Measurements from ENCODE around the gene PUS1.

DNA sequence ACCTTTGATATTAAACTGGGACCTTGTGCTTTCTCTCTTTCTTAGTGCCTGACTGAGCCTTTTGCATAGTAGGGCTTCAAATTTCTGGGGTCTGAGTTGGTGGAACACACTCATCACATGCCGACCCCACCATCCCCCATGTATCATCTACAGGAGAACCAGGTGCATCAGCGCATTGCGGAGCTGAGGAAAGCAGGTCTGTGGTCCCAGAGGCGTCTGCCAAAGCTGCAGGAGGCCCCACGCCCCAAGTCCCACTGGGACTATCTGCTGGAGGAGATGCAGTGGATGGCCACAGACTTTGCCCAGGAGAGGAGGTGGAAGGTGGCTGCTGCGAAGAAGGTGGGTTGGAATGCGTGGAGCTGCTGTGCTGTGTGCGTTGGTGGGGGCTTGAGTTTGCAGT is 58.5 kb downstream of the PUS1 start:
- TF ChIP-seq ZSCAN29 (IDR thresholded peaks at IDR 0.05) (no peak), POLR2A (IDR thresholded peaks at IDR 0.05; ENCODE audit: low read depth, low read length) (no peak), TCF12 (IDR thresholded peaks at IDR 0.05; ENCODE audit: low read depth, low read length) (no peak)
- TF ChIP-seq, protein P1, sequence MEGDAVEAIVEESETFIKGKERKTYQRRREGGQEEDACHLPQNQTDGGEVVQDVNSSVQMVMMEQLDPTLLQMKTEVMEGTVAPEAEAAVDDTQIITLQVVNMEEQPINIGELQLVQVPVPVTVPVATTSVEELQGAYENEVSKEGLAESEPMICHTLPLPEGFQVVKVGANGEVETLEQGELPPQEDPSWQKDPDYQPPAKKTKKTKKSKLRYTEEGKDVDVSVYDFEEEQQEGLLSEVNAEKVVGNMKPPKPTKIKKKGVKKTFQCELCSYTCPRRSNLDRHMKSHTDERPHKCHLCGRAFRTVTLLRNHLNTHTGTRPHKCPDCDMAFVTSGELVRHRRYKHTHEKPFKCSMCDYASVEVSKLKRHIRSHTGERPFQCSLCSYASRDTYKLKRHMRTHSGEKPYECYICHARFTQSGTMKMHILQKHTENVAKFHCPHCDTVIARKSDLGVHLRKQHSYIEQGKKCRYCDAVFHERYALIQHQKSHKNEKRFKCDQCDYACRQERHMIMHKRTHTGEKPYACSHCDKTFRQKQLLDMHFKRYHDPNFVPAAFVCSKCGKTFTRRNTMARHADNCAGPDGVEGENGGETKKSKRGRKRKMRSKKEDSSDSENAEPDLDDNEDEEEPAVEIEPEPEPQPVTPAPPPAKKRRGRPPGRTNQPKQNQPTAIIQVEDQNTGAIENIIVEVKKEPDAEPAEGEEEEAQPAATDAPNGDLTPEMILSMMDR (IDR thresholded peaks at IDR 0.05 in 2 of 3, conservative IDR thresholded peaks at IDR 0.05 in 1 of 3; ENCODE audit: control insufficient read depth in 2 of 3, extremely low read depth in 1 of 3, insufficient read depth in 1 of 3, low read depth in 3 of 3, low read length in 3 of 3) = no peak

Measured in GM12878 (cell line).